MCF 10A (cell line): ENCODE measurements around the gene C2orf72. TPM values are rescaled to one million over a fixed set of nuclear protein-coding genes. Genes with fewer than 3 reads are reported as not detected.

Experiments
- BruUV-seq: library from RNA; stranded (reverse); fragments of 400-500 nt; replicated peaks from 2 replicates; lab custom pipeline; 2021; lab: Mats Ljungman, UMichigan
- CTCF ChIA-PET: fragments of 300-600 bp; sonication (Branson Sonifier 250); formaldehyde crosslinking; extraction: SDS; loops from one replicate; lab custom pipeline; 2021; ENCODE audit warnings: antibody characterized with exemption, inconsistent platforms; lab: Yijun Ruan, JAX
- POLR2A ChIA-PET: fragments of 300-600, 350-650 bp; sonication (Branson Sonifier 250); formaldehyde crosslinking; extraction: SDS; loops from one replicate; lab custom pipeline; 2020; ENCODE audit warnings: antibody characterized with exemption, inconsistent platforms; lab: Yijun Ruan, JAX
- DNase-seq: peaks from one replicate; pipeline ENCODE4 v3.0.0-alpha.2; 2018; ENCODE audit not compliant: unreplicated experiment
- H3K27ac Mint-ChIP-seq: one replicate; pipeline ENCODE4 v1.8.0; 2022; ENCODE audit warnings: mild to moderate bottlenecking, low read depth, mixed read lengths; ENCODE audit not compliant: unreplicated experiment
- H3K27me3 Mint-ChIP-seq: one replicate; pipeline ENCODE4 v1.8.0; 2022; ENCODE audit warnings: mixed read lengths; ENCODE audit not compliant: insufficient read depth, unreplicated experiment
- H3K36me3 Mint-ChIP-seq: one replicate; pipeline ENCODE4 v1.8.0; 2022; ENCODE audit warnings: mild to moderate bottlenecking, moderate library complexity, mixed read lengths; ENCODE audit not compliant: insufficient read depth, unreplicated experiment
- H3K4me1 Mint-ChIP-seq: one replicate; pipeline ENCODE4 v1.8.0; 2022; ENCODE audit warnings: mixed read lengths; ENCODE audit not compliant: insufficient read depth, unreplicated experiment
- H3K4me3 Mint-ChIP-seq: one replicate; pipeline ENCODE4 v1.8.0; 2022; ENCODE audit warnings: mild to moderate bottlenecking, moderate library complexity, mixed read lengths; ENCODE audit not compliant: unreplicated experiment
- H3K9me3 Mint-ChIP-seq: one replicate; pipeline ENCODE4 v1.8.0; 2022; ENCODE audit warnings: mixed read lengths; ENCODE audit not compliant: unreplicated experiment
- CTCF ChIP-seq: fragments of 200-600 bp; IDR thresholded peaks from one replicate; pipeline ENCODE4 v1.8.0; 2022; ENCODE audit warnings: antibody characterized with exemption, mild to moderate bottlenecking; ENCODE audit not compliant: unreplicated experiment
- intact Hi-C: fragments of 100-400 bp; cut with micrococcal nuclease; formaldehyde crosslinking; loops from 2 replicates; pipeline ENCODE4 v1.14.1; 2022
- total RNA-seq: library from RNA; stranded (reverse); gene quantifications from 2 replicates; pipeline ENCODE4 v1.2.3, GENCODE V29; 2022

C2orf72 gene
- total RNA-seq, 1 experiment from 2014 or later = not detected

GRCh38 chr2:231068525-231069222 is 31.4 kb downstream of the C2orf72 start:
- peak; percentile 30 for DNase-seq
- Mint-ChIP-seq H3K36me3 (peaks cover 69% of the 10 kb centered on the region), H3K27ac (no peak overlapping the region), H3K27me3 (no peaks in the 10 kb centered on the region), H3K4me3 (no peak overlapping the region), H3K4me1 (peaks cover 12% of the 10 kb centered on the region), H3K9me3 (no peaks in the 10 kb centered on the region)
- BruUV-seq = no TSS peak
- ChIA-PET POLR2A (interaction anchor here (0.8 to 1.5 kb wide), 2 partner anchors 11 to 212 kb away, joined by 3 to 9 read pairs; partner anchors contain the start of gene PSMD1), CTCF (interaction anchor here (0.6 to 0.8 kb wide), 4 partner anchors 10 to 125 kb away, joined by 3 to 6 read pairs (median 3); no protein-coding TSS in a partner anchor)
- no peak for TF ChIP-seq CTCF
- intact Hi-C loops = no loop called here

GRCh38 chr2:231069379-231070054 is 32.2 kb downstream of the C2orf72 start:
- Mint-ChIP-seq H3K27ac (no peak overlapping the region), H3K36me3 (peaks cover 66% of the 10 kb centered on the region), H3K27me3 (no peaks in the 10 kb centered on the region), H3K4me1 (peaks cover 12% of the 10 kb centered on the region), H3K4me3 (no peak overlapping the region), H3K9me3 (no peaks in the 10 kb centered on the region)
- DNase-seq = no peak
- intact Hi-C loops = no loop called here
- CTCF ChIA-PET = interaction anchor here (0.6 to 0.8 kb wide), 5 partner anchors 10 to 495 kb away, joined by 3 to 6 read pairs (median 3); no protein-coding TSS in a partner anchor
- POLR2A ChIA-PET = interaction anchor here (0.8 to 1.5 kb wide), 2 partner anchors 12 to 213 kb away, joined by 3 to 9 read pairs; partner anchors contain the start of gene PSMD1
- TF ChIP-seq CTCF = no peak
- no TSS peak for BruUV-seq

- POLR2A ChIA-PET = no interaction called here
- intact Hi-C loops = no loop called here
- CTCF ChIA-PET = interaction anchor here (0.6 kb wide), 1 partner anchor 32 kb away, joined by 4 read pairs; no protein-coding TSS in a partner anchor
- Mint-ChIP-seq H3K9me3 (no peaks in the 10 kb centered on the region), H3K27me3 (no peaks in the 10 kb centered on the region), H3K36me3 (peaks cover 79% of the 10 kb centered on the region), H3K27ac (no peak overlapping the region), H3K4me1 (no peaks in the 10 kb centered on the region), H3K4me3 (no peak overlapping the region)
- no peak for TF ChIP-seq CTCF
- DNase-seq = no peak
- no TSS peak for BruUV-seq
These were observed 47.2 kb downstream of the C2orf72 start for GRCh38 chr2:231084565-231084964.

- Mint-ChIP-seq H3K4me3 (no peak overlapping the region), H3K27ac (no peak overlapping the region), H3K4me1 (no peaks in the 10 kb centered on the region), H3K27me3 (no peaks in the 10 kb centered on the region), H3K9me3 (no peaks in the 10 kb centered on the region), H3K36me3 (peaks cover 61% of the 10 kb centered on the region)
- intact Hi-C loops = no loop called here
- TF ChIP-seq CTCF = no peak
- ChIA-PET POLR2A (interaction anchor here (0.7 kb wide), 1 partner anchor 421 kb away, joined by 3 read pairs; no protein-coding TSS in a partner anchor), CTCF (interaction anchor here (0.7 kb wide), 1 partner anchor 29 kb away, joined by 3 read pairs; no protein-coding TSS in a partner anchor)
- no TSS peak for BruUV-seq
- no peak for DNase-seq
These were observed 51.4 kb downstream of the C2orf72 start for GRCh38 chr2:231088754-231089153.
